PC-3 (cell line): ENCODE measurements around the gene VAPB. TPM values are rescaled to one million over a fixed set of nuclear protein-coding genes. Genes with fewer than 3 reads are reported as not detected.

Experiments
- ATAC-seq: fragments of 200-7000 bp; cut with Tn5 transposase; 2 replicates; pipeline ENCODE4 v1.9.1; 2020; ENCODE audit warnings: mild to moderate bottlenecking, moderate library complexity
- BruUV-seq: library from RNA; stranded (reverse); fragments of 400-500 nt; replicated peaks from 2 replicates; lab custom pipeline; 2021; lab: Mats Ljungman, UMichigan
- CTCF ChIA-PET: fragments of 300-600 bp; sonication (Branson Sonifier 250); formaldehyde crosslinking; loops from one replicate; lab custom pipeline; 2022; ENCODE audit warnings: antibody characterized with exemption; lab: Charles Lee
- POLR2A ChIA-PET: fragments of 300-600 bp; sonication (Branson Sonifier 250); formaldehyde crosslinking; loops from one replicate; lab custom pipeline; 2022; ENCODE audit warnings: antibody characterized with exemption; ENCODE audit not compliant: unreplicated experiment; lab: Charles Lee
- DNase-seq: peaks from one replicate; pipeline ENCODE4 v3.0.0-alpha.2; 2015
- H2AFZ ChIP-seq: fragments of 300-600 bp; sonication (generic); 2 replicates; pipeline ENCODE4 v1.6.0; 2016; ENCODE audit warnings: antibody characterized with exemption, low read length
- H3F3A ChIP-seq: fragments of 300-600 bp; sonication (generic); one replicate; pipeline ENCODE4 v1.6.0; 2017; ENCODE audit warnings: antibody characterized with exemption, low read length, control low read depth, mild to moderate bottlenecking; ENCODE audit not compliant: unreplicated experiment
- H3K27ac ChIP-seq: fragments of 300-600 bp; sonication (generic); 2 replicates; pipeline ENCODE4 v1.5.1; 2016; ENCODE audit warnings: mild to moderate bottlenecking, low read length
- H3K27me3 ChIP-seq: fragments of 300-600 bp; sonication (generic); 2 replicates; pipeline ENCODE4 v1.6.1; 2016; ENCODE audit warnings: low read length, mixed read lengths
- H3K36me3 ChIP-seq: fragments of 300-600 bp; sonication (generic); 2 replicates; pipeline ENCODE4 v1.6.1; 2016; ENCODE audit warnings: low read depth, mixed run types, low read length, mixed read lengths
- H3K4me1 ChIP-seq: fragments of 300-600 bp; sonication (generic); 2 replicates; pipeline ENCODE4 v1.5.1; 2016; ENCODE audit warnings: low read length; ENCODE audit not compliant: insufficient read depth
- H3K4me2 ChIP-seq: fragments of 300-600 bp; sonication (generic); 2 replicates; pipeline ENCODE4 v1.6.0; 2016; ENCODE audit warnings: low read length
- H3K4me3 ChIP-seq: fragments of 300-600 bp; sonication (generic); 2 replicates; pipeline ENCODE4 v1.5.1; 2016; ENCODE audit warnings: mild to moderate bottlenecking, low read length, mixed read lengths
- H3K79me2 ChIP-seq: fragments of 300-600 bp; sonication (generic); 2 replicates; pipeline ENCODE4 v1.6.1; 2017; ENCODE audit warnings: low read length, mixed read lengths
- H3K9ac ChIP-seq: fragments of 300-600 bp; sonication (generic); 2 replicates; pipeline ENCODE4 v1.6.0; 2016; ENCODE audit warnings: mild to moderate bottlenecking, low read length
- H3K9me2 ChIP-seq: fragments of 300-600 bp; sonication (generic); replicated peaks from 2 replicates; pipeline ENCODE4 v1.6.1; 2016; ENCODE audit warnings: mixed run types, low read length, mixed read lengths
- H3K9me3 ChIP-seq: fragments of 300-600 bp; sonication (generic); 2 replicates; pipeline ENCODE4 v1.6.1; 2016; ENCODE audit warnings: low read length, mixed read lengths
- H4K20me1 ChIP-seq: fragments of 300-600 bp; sonication (generic); 2 replicates; pipeline ENCODE4 v1.6.1; 2016; ENCODE audit warnings: low read length, mixed read lengths
- CTCF ChIP-seq: fragments of 300-600 bp; sonication (generic); conservative IDR thresholded peaks from 2 replicates; pipeline ENCODE4 v1.5.1; 2017; ENCODE audit warnings: antibody characterized with exemption, low read depth, mild to moderate bottlenecking, low read length
- EZH2 ChIP-seq: fragments of 300-600 bp; sonication (generic); IDR thresholded peaks from one replicate; pipeline ENCODE4 v1.6.1; 2017; ENCODE audit warnings: antibody characterized with exemption, mild to moderate bottlenecking, low read length; ENCODE audit not compliant: unreplicated experiment
- EZH2phosphoT487 ChIP-seq: fragments of 300-600 bp; sonication (generic); IDR thresholded peaks from 2 replicates; pipeline ENCODE4 v1.6.1; 2018; ENCODE audit warnings: mild to moderate bottlenecking, antibody characterized with exemption, low read length, borderline replicate concordance
- intact Hi-C: fragments of 100-400 bp; cut with micrococcal nuclease; formaldehyde crosslinking; loops from 2 replicates; pipeline ENCODE4 v1.9.0; 2023
- total RNA-seq: library from RNA; depleted of rRNA; stranded (reverse); fragments of >200 nt; gene quantifications from 2 replicates; pipeline ENCODE4 v1.2.3, GENCODE V29; 2014

VAPB gene
- total RNA-seq, 1 experiment from 2014 or later: 16.5 TPM

DNA sequence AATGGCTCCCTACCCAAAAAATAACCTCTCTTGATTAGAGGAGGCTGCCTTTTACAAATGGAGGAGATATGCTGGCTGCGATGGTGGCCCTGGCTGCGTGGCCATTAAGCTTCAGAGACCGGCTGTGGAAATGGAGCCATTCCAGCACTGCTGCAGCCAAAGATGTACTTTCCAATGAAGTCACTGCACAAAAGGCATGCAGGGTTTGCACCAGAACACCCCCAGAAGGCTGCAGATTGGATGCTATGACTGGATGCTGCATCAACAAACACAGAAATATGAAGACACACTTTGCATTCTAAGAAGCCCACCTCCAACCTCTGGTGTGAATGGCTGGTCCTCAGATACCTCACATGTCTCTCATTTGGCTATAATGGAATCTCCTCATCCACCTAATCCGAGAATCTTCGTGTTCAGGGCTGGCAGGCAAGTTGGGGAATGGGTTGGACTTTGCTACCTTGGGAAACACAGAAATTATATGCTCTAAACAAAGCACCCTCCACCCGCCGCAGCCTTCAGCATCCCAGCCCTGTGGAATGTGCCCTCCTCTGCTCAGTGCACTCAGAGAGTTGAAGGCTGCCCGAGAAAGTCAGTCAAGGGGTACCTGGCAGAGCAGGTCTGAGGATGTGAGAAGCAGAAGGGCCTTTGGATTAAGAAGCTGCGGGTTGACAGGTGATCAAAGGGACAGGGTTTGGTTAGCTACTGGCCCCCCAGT lies 90.9 kb downstream of the VAPB start:
- no peak for DNase-seq
- H3F3A ChIP-seq: no peaks in the 10 kb centered on the region
- no peak overlapping the region for H3K27ac ChIP-seq
- H2AFZ ChIP-seq: no peak overlapping the region
- H3K9me3 ChIP-seq: 0 out of 2 replicates have a peak, but pooled peaks cover 3% of the 10 kb centered on the region
- H3K4me3 ChIP-seq: no peak overlapping the region
- peaks cover 5% of the 10 kb centered on the region for H3K4me1 ChIP-seq
- intact Hi-C loops: loop anchor here (2.0 kb wide), 2 partner anchors 165 to 213 kb away; partner anchors contain the start of gene NPEPL1
- ChIA-PET CTCF (interaction anchor here (2.0 kb wide), 1 partner anchor 168 kb away, joined by 15 read pairs; no protein-coding TSS in a partner anchor), POLR2A (no interaction called here)
- no peaks in the 10 kb centered on the region for H3K36me3 ChIP-seq
- H3K27me3 ChIP-seq: no peaks in the 10 kb centered on the region
- BruUV-seq: no TSS peak
- H3K79me2 ChIP-seq: no peaks in the 10 kb centered on the region
- no peak for ATAC-seq
- H3K9ac ChIP-seq: no peak overlapping the region
- no peaks in the 10 kb centered on the region for H4K20me1 ChIP-seq
- H3K4me2 ChIP-seq: no peak overlapping the region
- no peak for TF ChIP-seq EZH2
- no peak for TF ChIP-seq EZH2phosphoT487
- no peak for TF ChIP-seq CTCF
- no peaks in the 10 kb centered on the region for H3K9me2 ChIP-seq

GRCh38 chr20:58480551-58481336 lies 91.7 kb downstream of the VAPB start:
- H3K4me3 ChIP-seq: no peak overlapping the region
- H3K27ac ChIP-seq: no peak overlapping the region
- H3K9ac ChIP-seq: no peak overlapping the region
- no peaks in the 10 kb centered on the region for H3K9me2 ChIP-seq
- no peak for DNase-seq
- ChIA-PET CTCF (interaction anchor here (0.6 to 2.0 kb wide), 12 partner anchors 131 to 761 kb away, joined by 3 to 15 read pairs (median 6); partner anchors contain the start of genes GNAS and STX16), POLR2A (no interaction called here)
- peak; percentile 71 for ATAC-seq
- H2AFZ ChIP-seq: peak overlapping the region; percentile 77
- TF ChIP-seq CTCF (no peak), EZH2phosphoT487 (no peak), EZH2 (no peak)
- H3F3A ChIP-seq: no peaks in the 10 kb centered on the region
- BruUV-seq: no TSS peak
- H3K36me3 ChIP-seq: no peaks in the 10 kb centered on the region
- H3K4me1 ChIP-seq: peaks cover 5% of the 10 kb centered on the region
- H3K9me3 ChIP-seq: 0 out of 2 replicates have a peak, but pooled peaks cover 3% of the 10 kb centered on the region
- no peaks in the 10 kb centered on the region for H3K79me2 ChIP-seq
- H3K4me2 ChIP-seq: peak overlapping the region; percentile 64; the same call in 1 of the 2 replicates
- no peaks in the 10 kb centered on the region for H4K20me1 ChIP-seq
- intact Hi-C loops: loop anchor here (1.0 to 2.0 kb wide), 4 partner anchors 164 to 359 kb away; partner anchors contain the start of gene NPEPL1
- H3K27me3 ChIP-seq: no peaks in the 10 kb centered on the region
